Natural killer cell (primary cell): ENCODE measurements around the gene NAPA. TPM values are rescaled to one million over a fixed set of nuclear protein-coding genes. Genes with fewer than 3 reads are reported as not detected.

Experiments used
- ATAC-seq, 3 donors: fragments of 150-1000 bp in 2 of 3; fragments of 200-7000 bp in 1 of 3; cut with Tn5 transposase; 1 replicate in 1 of 3; 2 replicates in 2 of 3; pipeline ENCODE4 v1.10.0; 2021; ENCODE audit warnings: mild to moderate bottlenecking in 2 of 3, moderate library complexity in 2 of 3
- DNase-seq, 2 donors: peaks; one replicate each; pipeline versions ENCODE4 v3.0.0 to v3.0.0-alpha.2; 2013 to 2021; ENCODE audit warnings: mixed read lengths in 1 of 2
- H3K27ac ChIP-seq: one replicate; pipeline ENCODE4 v1.5.1; 2013; ENCODE audit warnings: mild to moderate bottlenecking, low read length
- H3K27me3 ChIP-seq: one replicate; pipeline ENCODE4 v1.6.1; 2013; ENCODE audit warnings: low read length; ENCODE audit not compliant: control insufficient read depth, insufficient read depth
- H3K36me3 ChIP-seq: one replicate; pipeline ENCODE4 v1.6.1; 2013; ENCODE audit warnings: low read length; ENCODE audit not compliant: control insufficient read depth, insufficient read depth
- H3K4me1 ChIP-seq: one replicate; pipeline ENCODE4 v1.6.1; 2013; ENCODE audit warnings: low read length; ENCODE audit not compliant: control insufficient read depth, insufficient read depth
- H3K4me3 ChIP-seq: one replicate; pipeline ENCODE4 v1.5.1; 2013; ENCODE audit warnings: low read length
- H3K9me3 ChIP-seq: one replicate; pipeline ENCODE4 v1.6.1; 2013; ENCODE audit warnings: low read length; ENCODE audit not compliant: control insufficient read depth, insufficient read depth
- H3K27ac Mint-ChIP-seq, 2 donors: one replicate each; pipeline ENCODE4 v1.8.0; 2022; ENCODE audit warnings: mild to moderate bottlenecking in 2 of 2, mixed read lengths in 2 of 2, moderate library complexity in 1 of 2
- H3K27me3 Mint-ChIP-seq, 2 donors: one replicate each; pipeline ENCODE4 v1.8.0; 2022; ENCODE audit warnings: low read depth in 2 of 2, mixed read lengths in 2 of 2
- H3K36me3 Mint-ChIP-seq: one replicate; pipeline ENCODE4 v1.8.0; 2022; ENCODE audit warnings: mixed read lengths
- H3K4me1 Mint-ChIP-seq, 2 donors: one replicate each; pipeline ENCODE4 v1.8.0; 2022; ENCODE audit warnings: mixed read lengths in 2 of 2
- H3K4me3 Mint-ChIP-seq: one replicate; pipeline ENCODE4 v1.8.0; 2022; ENCODE audit warnings: mild to moderate bottlenecking, moderate library complexity, mixed read lengths
- H3K9me3 Mint-ChIP-seq, 2 donors: one replicate each; pipeline ENCODE4 v1.8.0; 2022; ENCODE audit warnings: mixed read lengths in 2 of 2
- CTCF ChIP-seq: fragments of 200-600 bp; IDR thresholded peaks from one replicate; pipeline ENCODE4 v1.8.0; 2022; ENCODE audit warnings: antibody characterized with exemption
- WGBS: methylation state at CpG from one replicate; pipeline ENCODE4 v1.1.7; 2013; ENCODE audit warnings: missing lambda C conversion rate; ENCODE audit not compliant: insufficient coverage; 5-methylcytosine and 5-hydroxymethylcytosine counted together
- intact Hi-C: fragments of 100-400 bp; cut with micrococcal nuclease; formaldehyde crosslinking; loops from one replicate; pipeline ENCODE4 v1.14.2; 2022
- total RNA-seq, 4 donors: library from RNA; stranded (reverse); fragments of 120-200 nt in 1 of 4; gene quantifications; one replicate each; pipeline versions ENCODE4 v1.2.3 to v1.2.4, GENCODE V29; 2013 to 2022

NAPA gene
- total RNA-seq, 3 donors from 2014 or later (not counting 1 experiment from before 2014, with no cell fraction given), result 192 to 215 (median 192) TPM

GRCh38 chr19:47494729-47495128, 20.1 kb downstream of the NAPA start:
- Mint-ChIP-seq H3K4me1 (peaks cover 7 to 33% of the 10 kb centered on the region in 2 donors), H3K9me3 (no peaks in the 10 kb centered on the region), H3K4me3 (no peak overlapping the region), H3K36me3 (no peaks in the 10 kb centered on the region), H3K27me3 (no peaks in the 10 kb centered on the region), H3K27ac (peak overlapping the region in 1 of 2 donors; percentile 34)
- DNase-seq (no peak), ATAC-seq (no peak)
- Histone ChIP-seq H3K4me1 (peaks cover 36% of the 10 kb centered on the region), H3K9me3 (no peaks in the 10 kb centered on the region), H3K27ac (no peak overlapping the region), H3K27me3 (no peaks in the 10 kb centered on the region), H3K36me3 (peaks cover 36% of the 10 kb centered on the region), H3K4me3 (no peak overlapping the region)
- intact Hi-C loops, result no loop called here
- no peak for TF ChIP-seq CTCF
- 27% methylated on average over 9 of the region's 9 CpGs for WGBS

GRCh38 chr19:47494211-47494547, 20.7 kb downstream of the NAPA start:
- H3K4me1 Mint-ChIP-seq, result peaks cover 7 to 34% of the 10 kb centered on the region in 2 donors
- ATAC-seq (no peak), DNase-seq (no peak)
- H3K9me3 Mint-ChIP-seq, result no peaks in the 10 kb centered on the region
- H3K27me3 Mint-ChIP-seq, result no peaks in the 10 kb centered on the region
- intact Hi-C loops, result no loop called here
- no peak overlapping the region for H3K4me3 ChIP-seq
- 90% methylated on average over 5 of the region's 5 CpGs for WGBS
- H3K27ac Mint-ChIP-seq, result peak overlapping the region in 1 of 2 donors; percentile 14
- H3K4me1 ChIP-seq, result peaks cover 36% of the 10 kb centered on the region
- H3K4me3 Mint-ChIP-seq, result no peak overlapping the region
- H3K36me3 ChIP-seq, result peaks cover 36% of the 10 kb centered on the region
- H3K9me3 ChIP-seq, result no peaks in the 10 kb centered on the region
- no peak overlapping the region for H3K27ac ChIP-seq
- no peaks in the 10 kb centered on the region for H3K36me3 Mint-ChIP-seq
- no peaks in the 10 kb centered on the region for H3K27me3 ChIP-seq
- no peak for TF ChIP-seq CTCF

GRCh38 chr19:47493378-47494210, 21.3 kb downstream of the NAPA start:
- H3K27ac Mint-ChIP-seq, result peak overlapping the region; percentile 49 to 64
- H3K4me1 Mint-ChIP-seq, result peaks cover 7 to 28% of the 10 kb centered on the region in 2 donors
- Histone ChIP-seq H3K27ac (no peak overlapping the region), H3K27me3 (no peaks in the 10 kb centered on the region), H3K4me3 (no peak overlapping the region), H3K4me1 (peaks cover 36% of the 10 kb centered on the region), H3K9me3 (no peaks in the 10 kb centered on the region), H3K36me3 (peaks cover 35% of the 10 kb centered on the region)
- peak overlapping the region; percentile 2 for H3K4me3 Mint-ChIP-seq
- TF ChIP-seq CTCF, result no peak
- DNase-seq, result no peak
- no peaks in the 10 kb centered on the region for H3K36me3 Mint-ChIP-seq
- ATAC-seq, result no peak
- intact Hi-C loops, result no loop called here
- H3K27me3 Mint-ChIP-seq, result no peaks in the 10 kb centered on the region
- 89% methylated on average over 17 of the region's 18 CpGs for WGBS
- H3K9me3 Mint-ChIP-seq, result no peaks in the 10 kb centered on the region
